Measurements from ENCODE around the gene KRT20.
"Not testable (repeated sequence)": the region's sequence is repeated elsewhere in the genome, so short reads cannot be mapped to it uniquely, and the experiment has no call there.

Gene KRT20

DNA sequence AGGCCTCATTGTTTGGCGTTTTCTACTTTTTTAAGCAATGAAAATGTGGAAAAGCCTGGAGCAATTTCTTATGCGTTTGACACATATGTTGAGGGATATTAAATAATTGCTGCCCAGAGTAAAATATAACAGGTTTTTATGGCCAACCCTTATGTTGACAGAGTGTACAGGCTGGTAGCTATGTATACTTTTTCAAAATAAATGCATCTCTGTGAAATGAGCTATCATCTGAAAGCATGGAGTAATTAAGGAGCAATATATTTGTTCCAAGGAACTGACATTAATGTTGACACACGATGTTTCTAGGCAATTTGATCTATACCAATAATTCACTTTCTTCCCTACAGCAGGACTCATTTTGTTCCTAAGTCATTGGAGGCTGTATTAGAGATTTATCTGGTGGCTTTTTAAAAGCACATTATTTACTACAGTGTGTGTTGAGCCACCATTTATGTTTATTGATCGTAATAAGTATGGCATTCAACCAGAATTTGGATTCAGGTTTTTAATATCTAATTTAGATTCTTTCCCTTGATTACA is 11.9 kb upstream of the KRT20 start:
- DNase-seq, result no peak

DNA sequence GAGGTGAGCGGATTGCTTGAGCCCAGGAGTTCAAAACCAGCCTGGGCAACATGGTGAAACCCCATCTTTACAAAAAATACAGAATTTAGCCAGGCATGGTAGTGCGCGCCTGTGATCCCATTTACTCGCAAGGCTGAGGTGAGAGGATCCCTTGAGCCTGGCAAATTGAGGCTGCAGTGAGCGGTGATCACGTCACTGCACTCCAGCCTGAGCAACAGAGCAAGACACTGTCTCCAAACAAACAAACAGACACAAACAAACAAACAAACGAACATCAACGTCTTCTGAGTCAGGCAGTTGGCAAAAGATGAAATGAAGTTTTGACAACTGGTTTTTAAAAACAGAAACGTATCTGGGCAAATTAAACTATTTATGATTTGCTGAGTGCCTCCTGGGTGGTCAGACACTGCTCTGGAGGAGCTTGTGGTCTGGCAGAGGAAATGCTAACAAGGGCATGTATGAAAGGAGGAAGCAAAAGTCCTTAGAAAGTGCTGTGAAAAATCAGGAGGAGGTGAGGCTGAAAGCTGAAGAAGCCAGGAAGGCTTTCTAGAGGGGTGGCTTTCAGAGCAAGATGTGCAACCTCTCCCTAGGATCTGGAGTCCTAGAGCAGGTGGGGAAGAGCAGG is 10.2 kb upstream of the KRT20 start:
- DNase-seq, result no peak

DNA sequence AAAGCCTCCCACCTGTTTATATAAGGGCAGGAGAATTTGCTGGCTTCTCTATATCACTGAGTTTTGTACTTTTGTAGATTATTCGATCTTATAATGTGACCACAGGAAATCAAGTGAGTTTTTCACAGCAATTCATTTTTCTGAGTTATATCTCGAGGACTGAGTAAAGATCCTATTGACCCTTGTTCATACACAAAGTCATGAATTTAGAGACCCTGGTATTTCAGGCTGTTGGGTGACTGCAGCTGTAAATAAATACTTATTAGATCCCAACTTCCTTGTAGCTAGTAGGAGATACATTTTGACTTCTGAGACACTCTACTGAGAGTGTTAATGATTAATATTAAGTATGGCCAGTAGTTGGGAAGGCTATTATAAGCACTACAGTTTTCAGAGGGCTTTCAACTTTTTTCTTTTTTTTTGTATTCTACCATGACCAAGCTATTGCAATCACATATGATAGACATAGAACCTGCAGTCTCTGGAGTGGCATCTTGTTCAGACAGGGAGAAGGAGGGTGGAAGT is 3.2 kb upstream of the KRT20 start:
- DNase-seq, result no peak

DNA sequence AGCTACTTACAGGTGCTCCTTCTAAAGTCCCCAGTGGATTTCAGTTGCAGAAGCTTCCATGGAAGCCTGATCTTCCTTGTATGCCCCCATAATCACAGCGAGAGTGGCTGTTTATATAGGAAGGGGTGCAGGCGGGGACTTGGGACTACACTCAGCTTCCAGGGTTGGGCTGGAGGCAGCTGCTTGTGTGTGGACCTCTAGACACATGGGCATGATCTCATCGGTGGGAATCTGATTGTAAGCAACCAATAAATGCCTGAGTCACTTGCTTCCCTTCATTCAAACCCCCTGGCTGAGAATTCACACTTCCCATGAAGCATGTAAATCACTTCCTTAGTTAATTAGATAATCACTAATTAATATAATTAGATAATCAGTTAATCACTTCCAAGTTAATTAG is 1.0 kb upstream of the KRT20 start:
- DNase-seq, result no peak

DNA sequence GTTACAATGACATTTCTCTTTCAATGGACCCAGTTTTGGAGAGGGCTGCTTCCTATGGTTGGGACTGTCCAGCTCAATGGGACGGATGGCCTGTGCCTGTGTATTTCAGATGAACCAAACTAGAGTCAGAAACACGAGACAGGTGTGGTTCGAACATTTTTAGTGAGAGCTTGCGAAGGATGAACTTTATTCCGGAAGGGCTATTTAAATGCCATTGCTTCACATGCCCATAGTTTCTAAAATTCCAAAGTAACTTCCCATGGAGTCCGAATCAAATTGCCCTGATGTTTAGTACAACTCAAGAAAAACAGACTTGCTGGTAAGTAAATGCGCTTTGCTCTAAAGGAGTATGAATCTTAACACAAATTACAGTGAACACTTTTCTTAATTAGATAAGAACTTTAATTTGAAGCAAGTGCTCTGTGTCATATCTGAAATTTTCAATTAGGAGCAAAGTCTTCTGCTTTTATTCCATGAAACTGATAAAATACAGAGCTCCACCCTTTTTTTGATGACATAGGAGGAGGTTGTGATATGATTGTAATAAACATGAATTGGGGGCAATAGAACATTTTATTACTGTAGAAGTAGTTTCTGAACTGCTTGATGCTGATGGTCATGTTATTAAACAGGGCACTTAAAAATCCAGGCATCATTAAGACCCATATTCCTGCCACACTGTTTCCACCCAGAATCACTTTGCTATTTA is 1.3 kb downstream of the KRT20 start:
- no peak for DNase-seq

DNA sequence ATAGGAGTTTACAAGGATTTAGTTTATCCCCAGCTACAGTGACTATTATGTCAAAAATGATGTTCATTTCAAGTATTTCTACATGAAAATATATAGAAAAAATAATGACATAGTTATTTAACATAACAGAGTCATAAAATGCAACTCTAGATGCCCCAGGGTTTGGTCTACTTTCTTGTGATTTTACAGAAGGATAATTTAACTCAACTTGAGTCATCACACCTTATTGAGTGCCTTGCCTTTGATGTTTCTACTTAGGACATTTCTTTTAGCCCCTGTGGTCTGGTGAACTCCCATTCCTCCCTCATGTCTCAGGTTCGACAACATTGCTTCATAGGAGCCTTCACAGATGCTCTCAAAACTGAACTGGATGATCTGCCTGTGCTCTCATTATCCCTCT is 2.0 kb downstream of the KRT20 start:
- DNase-seq, result no peak

DNA sequence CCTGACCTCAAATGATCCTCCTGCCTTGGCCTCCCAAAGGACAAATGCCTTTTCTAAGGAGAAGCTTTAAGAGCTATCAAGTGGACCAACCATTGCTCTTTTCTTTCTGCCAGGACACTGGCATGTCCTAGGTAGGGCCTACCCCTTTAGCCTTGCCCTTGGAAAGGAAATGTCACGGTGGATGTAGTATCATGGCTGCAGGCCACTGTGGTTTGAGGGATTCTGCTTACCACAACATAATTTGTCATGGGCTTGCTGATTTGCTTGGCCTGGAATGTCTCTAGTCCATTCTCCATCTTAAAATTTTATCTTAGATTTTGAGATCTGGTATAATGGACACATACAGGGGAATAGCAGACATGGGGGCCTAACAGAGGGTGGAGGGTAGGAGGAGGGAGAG is 6.0 kb downstream of the KRT20 start:
- no peak for DNase-seq

DNA sequence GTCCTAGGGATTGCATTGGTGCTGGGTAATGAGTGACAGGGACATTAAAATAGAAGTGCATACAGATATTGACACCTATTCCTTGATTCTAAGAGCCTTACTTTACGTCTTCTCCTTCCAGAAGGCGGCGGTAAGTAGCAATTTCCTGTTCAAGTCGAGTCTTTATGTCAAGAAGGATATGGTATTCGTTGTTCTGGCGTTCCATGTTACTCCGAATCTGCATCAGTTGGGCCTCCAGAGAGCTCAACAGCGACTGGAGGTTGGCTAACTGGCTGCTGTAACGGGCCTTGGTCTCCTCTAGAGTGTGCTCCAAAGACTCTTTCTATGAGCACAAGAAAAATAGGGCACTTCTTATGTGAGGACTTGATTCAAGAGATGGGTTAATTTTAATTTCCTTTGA is 7.0 kb downstream of the KRT20 start:
- DNase-seq, result no peak

DNA sequence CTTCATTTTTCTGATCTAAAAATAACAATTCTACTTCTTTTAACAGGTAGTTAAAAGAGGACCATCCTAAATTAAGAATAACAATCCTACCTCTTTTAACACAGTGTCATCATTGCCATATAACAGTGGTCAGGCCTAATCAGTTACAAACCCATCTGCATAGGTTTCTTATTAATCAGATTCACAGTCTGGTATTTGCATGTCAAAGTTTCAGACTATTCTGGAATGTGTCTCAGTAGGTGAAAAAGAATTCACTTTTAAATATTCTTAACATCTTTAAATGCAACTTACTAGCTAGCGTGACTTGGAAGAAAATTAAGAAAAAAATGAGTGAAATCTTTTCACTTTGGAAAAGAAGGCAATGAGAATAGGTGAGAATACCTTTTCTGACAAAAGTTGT is 11.2 kb downstream of the KRT20 start:
- DNase-seq, result no peak

DNA sequence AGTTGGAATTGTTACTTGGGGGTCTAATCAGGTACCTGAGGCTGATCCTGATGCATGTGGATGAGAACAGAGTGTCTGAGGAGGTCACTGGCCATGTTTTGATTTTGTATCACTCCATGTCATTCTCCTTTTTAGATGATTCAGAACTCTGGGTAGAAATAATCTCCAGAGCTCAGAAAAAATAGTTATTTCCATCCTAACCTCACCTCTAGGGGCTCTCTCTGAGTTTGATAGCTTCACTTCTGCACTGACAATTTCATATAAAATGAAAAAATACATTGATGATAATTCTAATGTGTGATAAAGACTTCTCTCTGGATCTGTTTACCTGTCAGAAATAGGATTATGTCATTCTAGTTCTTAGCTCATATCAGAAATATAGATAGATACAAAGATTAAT is 11.8 kb downstream of the KRT20 start:
- no peak for DNase-seq

DNA sequence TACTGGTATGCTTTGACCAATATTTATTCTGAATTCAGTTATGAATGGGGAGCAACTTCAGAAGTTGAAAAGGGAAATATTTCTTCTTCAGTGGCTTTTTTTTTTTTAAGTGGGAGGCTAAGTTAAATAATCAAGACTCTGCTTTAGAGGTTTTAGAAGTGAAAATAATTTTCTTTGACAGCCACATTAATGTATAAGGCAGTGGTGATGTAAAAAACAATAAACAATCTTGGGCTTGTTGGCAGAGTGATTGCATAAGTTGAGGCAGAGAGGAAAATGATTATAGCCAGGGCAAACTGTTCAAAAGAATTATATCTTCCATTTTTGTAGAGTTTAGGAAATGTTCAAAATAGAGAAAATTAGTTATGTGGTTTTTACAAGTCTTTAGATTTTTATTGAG is 12.6 kb downstream of the KRT20 start:
- DNase-seq, result no peak

DNA sequence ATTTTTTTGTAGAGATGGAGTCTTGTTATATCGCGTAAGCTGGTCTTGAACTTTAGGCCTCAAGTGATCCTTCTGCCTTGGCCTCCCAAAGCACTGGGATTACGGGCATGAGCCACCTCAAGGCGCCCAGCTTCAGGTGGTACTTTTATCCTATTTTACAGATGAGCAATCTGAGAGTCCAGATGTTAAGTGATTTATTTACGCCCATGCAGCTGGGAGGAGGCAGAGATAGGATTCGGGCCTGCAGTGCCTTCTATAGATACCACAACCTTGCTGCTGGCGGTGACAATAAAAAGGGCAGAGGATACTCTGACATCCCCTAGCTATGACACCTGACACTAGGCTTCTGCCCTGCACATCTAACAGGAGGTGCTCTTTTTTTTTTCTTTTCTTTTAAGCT is 13.7 kb downstream of the KRT20 start:
- no peak for DNase-seq

DNA sequence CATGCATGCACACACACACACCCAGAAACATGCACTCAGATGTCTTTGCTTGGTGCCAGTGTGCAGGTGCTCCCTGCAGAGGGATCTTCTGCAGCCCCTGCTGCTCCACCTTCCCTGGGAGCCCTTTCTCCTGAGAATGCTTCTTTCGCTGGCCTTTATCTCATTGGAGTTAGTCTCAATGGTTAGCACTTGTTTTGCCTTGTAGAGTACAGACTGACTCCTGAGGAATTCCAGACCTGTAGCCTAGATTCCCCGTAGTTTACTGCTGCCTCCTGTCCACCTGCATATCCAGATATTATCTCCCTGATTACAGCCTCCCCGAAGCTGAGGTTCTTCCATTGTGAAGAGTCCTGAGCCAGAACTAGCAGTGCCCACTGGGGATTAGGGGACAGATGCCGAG is 14.9 kb downstream of the KRT20 start:
- no peak for DNase-seq

DNA sequence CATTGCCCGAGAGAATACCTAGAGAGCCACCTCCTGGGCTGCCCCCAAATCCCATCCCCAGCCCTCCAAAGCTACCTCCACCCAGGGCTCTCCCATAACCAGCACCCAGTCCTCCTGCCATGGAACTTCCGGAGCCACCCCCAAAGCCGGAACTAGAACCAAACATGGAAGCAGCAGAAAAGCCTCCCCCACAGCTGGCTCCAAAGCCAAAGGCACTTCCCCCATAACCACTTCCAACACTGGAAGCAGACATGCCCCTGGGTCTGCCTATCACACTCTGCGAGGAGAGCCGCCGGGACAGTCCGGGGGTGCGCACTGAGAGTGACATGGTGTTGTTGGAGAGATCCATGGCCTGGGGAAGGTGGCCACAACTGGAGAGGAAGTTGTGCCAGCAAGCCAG is 18.2 kb downstream of the KRT20 start, which contains the start of gene KRT12:
KRT12 (minus strand) TSS at position 386 of the 400 bp plus-strand sequence; CDS start at position 349, 37 bp downstream.
- DNase-seq, result no peak

DNA sequence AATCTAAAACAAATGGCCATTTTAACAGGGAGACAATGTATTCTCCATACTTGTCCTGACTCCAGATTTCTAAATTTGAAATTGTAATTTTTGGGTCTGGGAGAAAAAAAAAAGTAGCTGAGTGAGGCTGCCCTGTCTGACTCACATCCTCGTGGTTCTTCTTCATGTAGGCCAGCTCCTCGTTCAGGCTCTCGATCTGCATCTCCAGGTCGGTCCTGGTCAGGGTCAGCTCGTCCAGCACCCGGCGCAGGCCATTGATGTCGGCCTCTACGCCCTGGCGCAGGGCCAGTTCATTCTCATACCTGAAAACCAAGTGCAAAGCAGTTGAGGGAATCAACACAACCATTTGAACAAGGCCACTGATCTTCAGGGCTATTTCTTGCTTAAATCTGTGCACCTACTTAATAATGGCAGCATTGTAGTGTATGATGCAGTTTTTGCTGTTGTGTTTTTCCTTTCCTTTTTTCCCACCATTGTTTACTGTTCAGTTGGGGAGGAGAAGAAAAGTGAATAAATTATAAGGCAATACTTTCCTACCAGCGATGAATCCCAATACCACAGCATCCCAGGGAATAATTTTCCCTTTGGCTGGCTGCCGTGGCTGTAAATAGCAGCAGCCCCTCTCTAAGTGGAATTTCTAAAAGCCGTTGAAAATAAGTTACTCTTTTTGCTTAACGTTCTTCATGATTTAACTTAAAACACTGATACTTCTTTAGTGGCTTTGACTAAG is 20.2 kb downstream of the KRT20 start:
- no peak for DNase-seq

DNA sequence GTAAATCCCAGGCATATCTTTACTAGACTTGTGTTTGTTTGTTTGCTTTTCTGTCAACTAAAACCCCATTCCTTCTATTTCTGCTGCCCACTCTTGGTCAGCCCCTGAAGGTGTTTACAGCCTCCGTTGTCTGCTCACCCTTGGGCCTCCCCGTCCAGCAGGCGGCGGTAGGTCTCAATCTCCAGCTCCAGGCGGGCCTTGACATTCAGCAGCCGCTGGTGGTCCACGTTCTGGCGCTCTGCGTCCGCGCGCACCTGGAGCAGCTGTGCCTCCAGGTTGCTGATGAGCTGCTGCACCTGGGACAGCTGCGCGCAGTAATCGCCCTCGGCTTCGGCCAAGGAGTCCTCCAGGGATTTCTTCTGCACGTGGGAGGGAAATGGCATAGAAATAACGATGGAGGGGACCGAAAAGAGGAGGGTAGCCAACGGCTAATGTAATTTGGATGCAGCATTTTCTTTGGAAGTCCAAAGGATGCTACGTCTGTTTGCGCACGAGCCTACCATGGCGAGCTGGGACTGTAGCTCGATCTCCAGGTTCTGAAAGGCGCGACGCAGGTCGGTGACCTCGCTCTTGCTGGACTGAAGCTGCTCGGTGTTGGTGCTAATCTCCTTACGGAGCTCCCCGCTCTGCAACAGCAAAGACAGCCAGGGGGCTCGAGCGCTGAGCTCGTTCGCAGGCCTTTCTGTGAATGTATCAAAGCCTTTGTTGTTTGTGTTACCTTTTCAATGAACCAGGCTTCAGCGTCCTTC is 21.9 kb downstream of the KRT20 start:
- no peak for DNase-seq

DNA sequence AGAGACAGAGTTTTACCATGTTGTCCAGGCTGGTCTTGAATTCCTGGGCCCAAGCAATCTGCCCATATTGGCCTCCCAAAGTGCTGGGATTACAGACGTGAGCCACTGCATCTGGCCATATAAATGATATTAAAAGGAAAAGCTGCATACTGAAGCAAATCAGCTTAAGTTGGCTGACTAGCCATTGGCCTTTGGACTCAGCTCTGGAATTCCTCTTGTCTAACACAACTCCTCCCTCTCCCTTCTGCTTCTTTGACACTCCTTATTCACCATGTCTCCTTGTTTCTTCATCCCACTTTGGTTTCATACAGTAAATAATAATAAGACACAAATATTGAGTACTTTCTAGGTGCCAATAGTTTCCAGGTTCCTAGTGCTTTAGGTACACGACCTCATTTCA is 25.5 kb downstream of the KRT20 start:
- DNase-seq, result no peak

DNA sequence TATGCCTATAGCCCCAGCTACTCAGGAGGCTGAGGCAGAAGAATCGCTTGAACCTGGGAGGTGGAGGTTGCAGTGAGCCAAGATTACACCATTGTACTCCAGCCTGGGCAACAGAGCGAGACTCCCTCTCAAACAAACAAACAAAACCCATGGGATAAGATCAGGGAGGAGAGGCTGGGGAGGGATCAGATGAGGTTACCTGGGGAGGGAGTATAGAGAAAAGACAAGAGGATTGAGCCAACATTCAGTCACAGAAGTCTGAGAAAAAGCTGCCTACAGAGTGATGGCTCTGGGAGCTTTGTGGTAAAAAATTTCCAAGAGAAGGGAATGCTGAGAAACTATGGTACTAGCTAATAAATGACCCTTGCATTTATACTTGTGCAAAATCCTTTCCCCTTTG is 26.4 kb downstream of the KRT20 start:
- DNase-seq, result not testable (repeated sequence)

DNA sequence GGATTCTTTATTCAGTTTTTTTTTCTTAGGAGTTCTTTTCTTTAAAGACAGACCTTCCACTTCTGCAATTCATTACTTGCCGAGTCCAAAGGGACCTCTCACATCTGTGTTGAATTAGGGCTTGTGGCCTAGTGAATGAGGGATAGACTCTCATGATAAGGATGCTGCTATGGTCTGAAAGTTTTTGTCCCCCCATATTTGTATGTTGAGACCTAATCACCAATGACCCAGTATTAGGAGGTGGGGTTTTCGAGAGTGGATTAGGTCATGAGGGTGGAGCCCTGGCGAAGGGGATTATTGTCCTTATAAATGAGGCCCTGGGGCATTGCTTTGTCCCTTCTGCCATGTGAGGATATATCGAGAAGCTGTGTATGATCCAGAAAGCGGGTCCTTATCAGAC is 27.5 kb downstream of the KRT20 start:
- no peak for DNase-seq

DNA sequence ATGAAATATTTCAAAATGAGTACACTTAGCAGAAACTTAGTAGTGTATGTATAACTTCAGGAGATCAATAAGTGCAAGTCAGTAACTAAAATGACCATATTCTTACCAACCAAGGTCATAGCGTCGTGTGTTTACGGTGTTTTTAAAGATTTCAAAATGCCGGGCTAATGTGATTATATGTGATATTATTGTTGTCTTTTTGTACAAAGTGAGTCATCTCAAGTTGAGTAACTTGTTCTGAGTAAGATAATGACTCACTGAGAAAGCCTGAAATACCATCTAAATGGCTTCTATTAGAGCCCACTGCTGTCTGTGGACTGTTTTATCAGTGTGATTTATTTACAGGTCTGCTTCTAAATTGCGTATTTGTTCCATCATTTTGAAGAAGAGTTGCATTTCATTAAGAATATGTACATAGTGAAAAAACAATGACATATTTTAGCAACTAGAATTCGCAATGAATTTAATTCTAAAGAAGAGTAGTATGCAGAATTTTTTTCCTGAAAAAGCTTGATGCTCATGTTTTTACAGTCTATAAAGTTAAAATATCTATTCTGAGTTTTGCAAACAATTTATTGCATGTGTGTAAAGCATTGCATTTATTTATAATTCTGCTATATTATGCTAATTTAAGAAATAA is 30.7 kb downstream of the KRT20 start:
- no peak for DNase-seq

DNA sequence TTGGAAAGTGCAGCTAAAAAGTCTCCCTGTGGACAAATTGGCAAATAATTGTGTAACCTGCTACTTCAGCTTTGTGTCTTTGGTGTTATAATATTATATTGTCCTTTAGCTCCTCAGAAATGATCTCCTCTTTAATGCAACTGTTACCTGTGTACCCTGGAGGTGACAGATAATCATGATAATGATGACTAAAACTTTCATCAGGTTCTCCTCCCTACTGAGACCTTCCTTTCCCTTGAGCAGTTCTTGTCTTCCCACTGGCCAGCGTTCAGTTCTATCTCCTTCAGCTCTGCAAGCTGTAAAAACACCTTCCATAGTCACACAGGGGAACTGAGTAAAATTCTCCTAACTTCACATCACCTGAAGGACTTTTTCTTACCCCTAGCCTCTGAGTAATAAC is 32.7 kb downstream of the KRT20 start:
- DNase-seq, result no peak

DNA sequence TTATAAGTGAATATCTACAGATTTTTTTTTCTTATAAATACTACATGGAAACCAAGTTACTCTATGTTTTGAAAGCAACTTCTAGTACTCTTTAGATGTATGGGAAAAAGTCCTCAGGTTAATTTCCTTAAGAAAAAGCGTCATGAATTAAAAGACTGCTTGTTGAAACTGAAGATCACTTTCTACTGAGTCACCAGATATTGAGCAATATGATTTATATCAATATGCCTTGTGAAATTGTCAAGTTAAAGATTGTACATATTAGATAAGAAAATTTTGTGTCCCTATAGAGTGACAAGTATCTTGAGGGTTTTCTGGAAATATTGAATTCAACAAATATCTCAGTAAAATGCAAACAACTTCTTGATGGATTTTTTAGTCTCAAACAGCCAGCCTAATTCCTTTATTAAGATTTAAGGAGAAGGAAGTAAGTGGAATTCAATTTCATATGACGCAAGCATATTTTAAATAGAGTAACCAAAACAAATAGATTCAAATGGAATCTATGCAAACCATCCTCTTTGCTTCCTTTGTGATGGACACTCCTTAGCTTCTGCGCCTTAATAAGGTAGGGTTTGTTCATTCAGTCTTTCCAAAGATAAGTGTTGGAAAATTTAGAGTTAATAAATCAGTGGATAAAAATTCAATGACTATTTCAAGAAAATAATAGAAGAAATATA is 34.6 kb downstream of the KRT20 start:
- DNase-seq, result no peak

Data from central memory CD4-positive, alpha-beta T cell (primary cell).